Activated CD4-positive, alpha-beta T cell treated with anti-CD3 and anti-CD28 coated beads, Interleukin-2, Interleukin-6, amounts not matched to agents 100 ng/mL and 50 ng/mL, durations not matched to agents 16 hours and 8 hours (primary cell): ENCODE data around the gene FNDC3B.

Source experiments
- DNase-seq: peaks from one replicate; pipeline ENCODE4 v3.0.0-alpha.2; 2020

The FNDC3B gene

DNA sequence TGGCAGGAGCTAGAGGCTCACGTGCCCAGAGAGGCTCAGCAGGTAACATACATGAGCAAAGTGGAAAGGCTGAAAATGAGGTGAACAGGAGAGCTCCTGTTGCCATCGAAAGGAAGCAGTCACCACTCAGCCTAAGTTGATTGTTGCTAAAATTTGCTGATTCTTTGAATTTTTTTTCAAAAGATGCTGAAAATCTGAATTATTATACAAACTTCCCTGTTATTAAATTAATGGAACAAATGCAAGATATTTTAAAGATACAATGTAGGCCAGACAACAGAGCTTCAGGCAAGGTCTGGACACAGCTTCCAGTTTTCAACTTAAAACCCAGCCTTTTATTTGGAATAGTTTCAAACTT is 257.6 kb downstream of the FNDC3B start:
- DNase-seq: no peak

DNA sequence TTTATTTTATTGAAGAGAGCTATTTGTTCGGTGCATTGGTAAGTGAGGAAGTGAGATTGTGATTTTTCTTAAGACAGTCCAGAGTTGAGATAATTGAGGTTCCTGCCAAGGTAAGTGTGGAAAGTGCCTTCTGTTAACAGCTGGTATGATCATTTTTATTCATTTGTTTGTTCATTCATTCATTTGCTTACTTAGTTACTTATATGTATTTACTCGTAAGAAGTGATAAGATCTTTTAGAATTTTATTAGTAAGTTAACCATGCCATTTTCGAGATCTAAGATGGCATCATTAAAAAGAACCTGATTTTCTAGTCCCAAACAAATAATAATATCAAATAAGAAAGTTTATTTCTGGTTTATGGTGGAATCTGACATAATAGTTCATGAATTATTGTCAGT is 258.9 kb downstream of the FNDC3B start:
- DNase-seq: no peak

GRCh38 chr3:172300187-172300586 is 260.8 kb downstream of the FNDC3B start:
- no peak for DNase-seq

DNA sequence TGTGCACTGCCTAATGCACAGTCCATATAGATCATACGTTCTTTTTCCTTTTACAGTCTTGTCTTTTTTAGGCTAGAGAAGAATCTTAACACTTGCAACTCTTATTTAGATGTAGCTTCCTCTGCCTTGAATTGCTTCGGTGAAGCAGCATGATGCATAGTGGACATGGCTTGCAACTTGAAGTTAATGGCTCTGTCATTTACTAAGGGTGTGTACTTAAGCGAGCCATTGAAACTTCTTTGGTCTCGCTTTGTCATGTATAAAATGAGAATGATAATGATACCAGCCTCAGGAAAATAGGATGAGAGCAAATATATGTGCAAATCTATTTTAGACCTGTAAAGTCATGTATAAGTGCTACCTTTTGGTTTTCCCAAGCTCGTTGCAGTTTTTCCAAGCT is 261.5 kb downstream of the FNDC3B start:
- no peak for DNase-seq

DNA sequence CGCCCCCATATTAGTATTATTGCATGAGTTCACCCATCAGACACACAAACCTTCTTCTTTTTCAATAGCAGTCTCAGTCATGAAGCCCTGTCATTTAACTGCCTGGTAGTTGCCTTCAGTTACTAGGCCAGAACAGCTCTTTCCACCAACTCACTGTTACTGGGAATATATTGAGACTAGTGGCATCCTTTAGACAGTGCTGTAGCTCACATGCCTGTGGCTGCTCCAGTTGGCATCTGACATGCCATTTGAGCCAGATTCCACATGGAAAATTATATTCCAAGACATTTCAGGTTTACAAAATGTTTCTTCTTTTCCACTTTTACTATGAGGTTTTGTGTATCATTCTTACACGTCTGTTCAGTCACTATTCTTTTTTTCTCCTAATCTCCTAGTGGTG is 262.8 kb downstream of the FNDC3B start:
- no peak for DNase-seq

GRCh38 chr3:172303181-172303580 is 263.8 kb downstream of the FNDC3B start:
- DNase-seq: no peak

DNA sequence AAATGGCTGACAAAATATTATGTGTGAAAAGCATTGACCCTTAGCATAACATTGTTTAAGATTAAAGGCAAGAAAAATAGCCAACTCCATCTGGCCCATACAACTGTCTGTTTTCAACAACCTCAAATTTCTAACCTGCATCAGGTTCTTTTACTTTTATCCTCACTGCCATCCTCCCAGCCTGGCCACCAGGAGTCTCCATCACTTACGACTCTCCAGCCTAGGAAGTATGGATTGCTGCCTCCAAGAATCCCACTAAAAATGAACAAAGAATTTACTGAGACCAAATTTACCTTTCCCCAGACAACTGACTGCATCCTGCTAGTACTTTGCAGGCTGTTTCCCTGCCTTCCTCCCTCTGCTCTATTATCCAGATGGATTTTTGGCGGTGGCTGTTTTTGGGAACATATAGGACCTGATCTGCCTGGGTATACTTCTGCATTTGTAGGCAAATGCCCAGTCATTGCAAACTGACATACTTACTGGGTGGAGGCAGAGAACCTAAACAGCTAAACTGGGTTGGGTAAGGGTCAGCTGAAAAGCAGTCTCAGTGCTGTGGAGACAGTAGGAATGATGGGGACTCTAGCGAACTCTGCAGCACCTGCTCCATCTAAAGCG is 264.7 kb downstream of the FNDC3B start:
- no peak for DNase-seq

DNA sequence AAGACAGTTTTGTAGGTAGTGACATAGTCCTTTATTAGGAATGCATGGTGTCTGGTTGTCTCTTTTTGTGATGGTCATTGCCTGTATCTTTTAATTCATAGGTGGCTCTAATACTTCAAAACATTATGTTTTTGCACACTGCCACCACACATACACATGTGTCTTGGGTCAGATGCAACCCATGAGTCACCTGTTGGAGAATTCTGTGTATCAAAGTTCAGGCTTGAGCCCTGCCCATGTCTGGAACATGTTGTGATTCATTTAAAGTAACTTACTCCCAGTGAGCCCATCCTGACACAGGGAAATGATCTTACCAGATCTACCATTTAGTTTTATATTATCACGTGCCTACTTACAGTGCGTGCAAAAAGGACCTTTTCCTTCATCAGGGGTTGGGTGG is 266.2 kb downstream of the FNDC3B start:
- no peak for DNase-seq

GRCh38 chr3:172305974-172306373 is 266.6 kb downstream of the FNDC3B start:
- no peak for DNase-seq

- no peak for DNase-seq
Observed at GRCh38 chr3:172307141-172307560, 267.8 kb downstream of the FNDC3B start.

DNA sequence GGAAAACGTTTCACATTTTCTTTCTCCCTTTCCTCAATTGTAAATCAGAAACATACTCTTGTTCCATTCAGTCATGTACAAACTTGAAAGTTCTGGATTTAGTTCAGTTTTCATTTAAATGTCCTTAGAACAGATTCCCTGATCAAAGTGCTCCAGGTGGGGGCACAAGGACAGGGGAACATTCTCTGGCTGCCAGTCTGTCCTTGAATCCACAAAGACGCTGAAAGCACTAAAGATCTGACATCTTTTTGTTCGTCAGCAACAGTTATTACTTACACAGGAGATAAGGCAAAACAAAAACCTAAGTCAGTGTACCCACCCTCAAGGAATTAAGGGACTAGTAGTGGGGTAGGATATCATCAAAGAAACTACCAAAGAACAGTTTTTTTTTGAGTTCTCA is 269.7 kb downstream of the FNDC3B start:
- DNase-seq: no peak

GRCh38 chr3:172309741-172310427 is 270.5 kb downstream of the FNDC3B start:
- DNase-seq: no peak

- no peak for DNase-seq
Observed at GRCh38 chr3:172310428-172310760, 271.0 kb downstream of the FNDC3B start.

DNA sequence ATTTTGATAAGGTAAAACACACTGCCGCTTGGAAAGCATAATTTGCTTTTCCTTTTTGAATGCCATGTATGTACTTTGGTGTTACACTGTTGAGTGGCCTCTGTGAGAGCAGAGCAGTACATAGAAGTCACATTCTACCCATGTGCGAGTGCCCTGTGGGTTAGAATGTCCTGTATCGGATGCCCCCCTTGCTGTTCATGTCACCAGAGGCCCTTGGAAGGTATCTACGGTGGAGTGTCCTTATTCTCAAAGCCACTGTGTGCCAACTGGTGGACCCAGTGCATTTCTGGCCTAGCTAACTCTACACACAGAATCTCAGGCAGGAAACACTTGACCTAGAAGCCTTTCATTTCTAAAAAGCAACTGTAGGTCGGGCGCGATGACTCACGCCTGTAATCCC is 271.8 kb downstream of the FNDC3B start:
- no peak for DNase-seq

DNA sequence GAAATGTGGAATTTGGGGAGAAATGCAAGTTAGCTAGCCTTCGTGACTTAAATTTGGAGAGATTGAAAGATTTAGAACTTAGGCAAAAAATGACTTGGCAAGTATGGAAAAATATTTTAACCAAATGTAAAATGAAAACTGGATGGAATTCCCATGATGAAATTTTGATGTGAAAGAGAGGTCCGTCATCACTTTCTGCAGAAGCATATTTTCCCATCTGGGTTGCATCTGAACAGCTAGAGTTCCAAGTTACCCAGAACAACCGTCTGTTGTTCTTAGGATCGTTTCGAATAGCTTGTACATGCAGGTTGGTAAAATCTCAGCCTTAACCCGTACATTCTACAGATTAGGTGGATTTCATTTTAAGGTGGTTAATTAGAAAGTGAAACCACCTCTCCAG is 272.6 kb downstream of the FNDC3B start:
- no peak for DNase-seq

GRCh38 chr3:172312711-172313110 is 273.3 kb downstream of the FNDC3B start:
- no peak for DNase-seq

DNA sequence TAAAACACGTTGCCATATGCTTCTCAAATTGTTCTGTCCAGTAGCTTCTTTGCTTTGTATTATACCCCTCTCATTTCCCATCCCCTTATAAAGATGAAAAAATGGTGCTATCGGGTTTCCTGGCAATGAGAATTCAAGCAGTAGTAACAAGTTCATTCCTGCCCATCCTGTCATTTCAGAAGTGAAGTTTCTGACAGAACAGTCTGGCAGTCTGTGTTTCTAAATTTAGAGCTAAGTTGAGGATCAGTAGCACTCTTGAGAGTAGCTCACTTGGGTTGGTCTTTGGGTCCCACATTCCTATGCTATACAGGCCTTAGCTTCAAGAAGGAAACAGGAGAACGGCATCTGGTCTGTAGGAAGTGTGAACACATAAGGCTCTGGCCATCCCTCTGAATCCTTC is 274.3 kb downstream of the FNDC3B start:
- DNase-seq: no peak

DNA sequence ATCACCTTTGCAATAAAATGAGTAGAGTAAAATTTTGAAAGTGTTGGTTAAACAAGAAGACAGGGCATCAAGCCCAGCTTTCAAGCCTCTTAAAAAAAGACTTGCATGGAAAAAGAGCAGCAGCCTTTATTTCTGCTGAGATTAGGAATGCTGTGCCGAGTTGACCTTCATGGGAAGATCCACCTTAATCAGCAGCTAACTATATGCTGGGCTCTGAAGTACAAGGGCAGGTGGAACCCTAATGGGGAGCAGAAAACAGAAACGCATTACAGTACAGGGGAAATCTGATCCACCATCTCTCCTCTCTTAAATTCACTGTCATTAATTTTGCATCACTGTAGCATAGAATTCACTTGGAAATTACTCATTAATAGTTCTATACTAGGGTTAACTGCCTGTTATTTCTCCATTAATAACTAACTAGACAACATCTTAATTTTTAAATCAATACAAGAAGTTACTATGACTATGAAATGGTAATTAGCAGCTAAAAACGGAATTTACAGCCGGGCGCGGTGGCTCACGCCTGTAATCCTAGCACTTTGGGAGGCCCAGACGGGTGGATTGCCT is 275.3 kb downstream of the FNDC3B start:
- DNase-seq: no peak

- DNase-seq: peak; percentile 16
Observed at GRCh38 chr3:172315401-172316091, 276.2 kb downstream of the FNDC3B start.

GRCh38 chr3:172316758-172317157 is 277.4 kb downstream of the FNDC3B start:
- DNase-seq: no peak

DNA sequence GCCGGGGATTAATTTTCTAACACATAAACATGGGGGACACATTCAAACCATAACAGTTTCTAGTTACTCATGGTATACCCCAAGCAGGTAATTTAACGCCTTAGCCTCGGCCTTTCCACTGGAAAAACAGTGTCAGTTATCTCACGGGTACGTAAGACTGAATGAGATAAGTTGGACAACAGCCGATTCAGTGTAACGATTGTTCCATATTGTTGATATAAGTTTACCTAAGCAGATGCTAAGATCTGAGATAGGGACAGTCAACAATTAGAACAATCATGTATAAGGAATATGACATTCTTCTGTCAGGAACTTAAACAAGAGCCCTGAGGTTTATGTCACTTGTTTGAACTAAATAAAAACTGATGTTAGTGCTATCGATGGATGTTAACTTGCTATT is 278.1 kb downstream of the FNDC3B start:
- DNase-seq: no peak

GRCh38 chr3:172317984-172318383 is 278.6 kb downstream of the FNDC3B start:
- peak; percentile 34 for DNase-seq

DNA sequence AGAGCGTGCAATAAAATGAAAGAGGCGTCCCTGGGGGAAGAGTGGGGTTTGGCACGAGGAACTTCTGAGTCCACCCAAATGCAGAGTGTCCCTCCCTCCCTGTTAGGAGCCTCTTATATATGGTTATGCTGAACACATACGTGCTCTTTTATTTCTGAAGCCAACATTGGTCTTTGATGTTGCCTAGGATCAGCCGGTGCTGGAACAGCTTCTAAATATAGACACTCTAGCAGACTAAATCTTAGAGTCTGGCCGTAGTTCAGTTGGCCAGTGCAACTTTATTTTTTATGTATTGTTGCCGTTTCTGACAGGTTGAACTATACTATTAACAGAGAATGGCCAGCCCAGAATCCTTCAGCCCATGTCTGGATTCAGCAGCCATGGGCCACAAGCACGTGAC is 280.2 kb downstream of the FNDC3B start:
- no peak for DNase-seq

DNA sequence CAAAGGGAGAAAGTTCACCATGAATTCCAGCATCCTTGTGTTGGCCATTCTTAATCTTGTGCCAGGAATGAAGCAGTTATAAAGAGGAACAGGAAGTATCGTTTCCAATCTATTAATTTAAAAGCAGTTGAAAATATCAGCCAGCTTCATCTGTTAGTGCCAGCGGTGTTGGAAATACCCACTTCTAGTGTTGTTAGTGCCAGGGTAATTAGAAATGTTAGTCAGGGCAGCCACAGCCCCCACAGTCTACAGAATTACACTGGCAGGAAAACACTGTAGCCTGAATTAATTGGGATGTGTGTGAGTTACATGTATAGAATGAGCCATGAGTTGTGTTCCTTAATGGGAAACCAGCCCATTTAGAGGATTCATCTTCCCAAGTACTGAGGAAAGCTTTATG is 281.1 kb downstream of the FNDC3B start:
- no peak for DNase-seq
